Measurements from ENCODE around the gene ZSCAN22.
"Not testable (repeated sequence)": the region's sequence is repeated elsewhere in the genome, so short reads cannot be mapped to it uniquely, and the experiment has no call there.

ZSCAN22 gene

GRCh38 chr19:58319241-58319640 lies 7.6 kb upstream of the ZSCAN22 start:
- no peak for DNase-seq

- DNase-seq = no peak
Observed at GRCh38 chr19:58325311-58326022, 1.3 kb upstream of the ZSCAN22 start.

GRCh38 chr19:58326501-58326913 lies 287 bp upstream of the ZSCAN22 start:
- no peak for DNase-seq

- DNase-seq = no peak
Observed at GRCh38 chr19:58328999-58329398, 2.2 kb downstream of the ZSCAN22 start.

GRCh38 chr19:58330458-58330857 lies 3.7 kb downstream of the ZSCAN22 start:
- no peak for DNase-seq

GRCh38 chr19:58332697-58333096 lies 5.9 kb downstream of the ZSCAN22 start:
- DNase-seq = no peak

- DNase-seq = no peak
Observed at GRCh38 chr19:58334691-58335249, 8.0 kb downstream of the ZSCAN22 start.

- no peak for DNase-seq
Observed at GRCh38 chr19:58335630-58336029, 8.8 kb downstream of the ZSCAN22 start.

GRCh38 chr19:58336216-58336615 lies 9.4 kb downstream of the ZSCAN22 start:
- no peak for DNase-seq

GRCh38 chr19:58336820-58337219 lies 10.0 kb downstream of the ZSCAN22 start:
- no peak for DNase-seq

- no peak for DNase-seq
Observed at GRCh38 chr19:58338336-58338735, 11.5 kb downstream of the ZSCAN22 start.

- no peak for DNase-seq
Observed at GRCh38 chr19:58338825-58339558, 12.2 kb downstream of the ZSCAN22 start.

GRCh38 chr19:58345558-58345957 lies 18.8 kb downstream of the ZSCAN22 start:
- no peak for DNase-seq

- DNase-seq = no peak
Observed at GRCh38 chr19:58346961-58347929, 20.5 kb downstream of the ZSCAN22 start.

- DNase-seq = not testable (repeated sequence)
Observed at GRCh38 chr19:58348080-58348479, 21.3 kb downstream of the ZSCAN22 start.

- no peak for DNase-seq
Observed at GRCh38 chr19:58349590-58349989, 22.8 kb downstream of the ZSCAN22 start.

GRCh38 chr19:58350001-58350861 lies 23.4 kb downstream of the ZSCAN22 start:
- no peak for DNase-seq

- DNase-seq = no peak
Observed at GRCh38 chr19:58350871-58351557, 24.2 kb downstream of the ZSCAN22 start.

GRCh38 chr19:58351558-58351878 lies 24.7 kb downstream of the ZSCAN22 start:
- no peak for DNase-seq

GRCh38 chr19:58351990-58352755 lies 25.4 kb downstream of the ZSCAN22 start:
- no peak for DNase-seq

All from NK-92 treated with Interleukin-12 subunit alpha and Interleukin-12 subunit beta, amount 100 ng/mL, for 24 hours (cell line).